HCT116 (cell line): Measurements from ENCODE around the gene BPIFA1.

Experiments
- CTCF ChIP-seq, 3 experiments: fragments of 200-600 bp in 1 of 3; sonication (generic) in 1 of 3; IDR thresholded peaks in 2 of 3; conservative IDR thresholded peaks in 1 of 3; 2 replicates each; pipeline ENCODE4 v1.5.1; 2012 to 2017; ENCODE audit warnings: low read depth in 2 of 3, low read length in 2 of 3, antibody characterized with exemption in 1 of 3, borderline replicate concordance in 1 of 3, control low read depth in 1 of 3, mild to moderate bottlenecking in 1 of 3, mixed read lengths in 1 of 3, mixed run types in 1 of 3, moderate library complexity in 1 of 3; ENCODE audit not compliant: insufficient read depth in 1 of 3
- EZH2 ChIP-seq: fragments of 200-600 bp; sonication (generic); IDR thresholded peaks from 2 replicates; pipeline ENCODE4 v1.6.1; 2017; ENCODE audit warnings: antibody characterized with exemption, mixed run types
- EZH2phosphoT487 ChIP-seq: fragments of 200-600 bp; IDR thresholded peaks from 2 replicates; pipeline ENCODE4 v1.6.1; 2018; ENCODE audit warnings: antibody characterized with exemption, borderline replicate concordance
- JUND ChIP-seq: IDR thresholded peaks from 2 replicates; pipeline ENCODE4 v1.6.1; 2012
- POLR2A ChIP-seq: IDR thresholded peaks from 2 replicates; pipeline ENCODE4 v1.7.0; 2011; ENCODE audit warnings: borderline replicate concordance; ENCODE audit not compliant: insufficient read depth, insufficient read length; ENCODE audit errors: extremely low read depth
- POLR2AphosphoS5 ChIP-seq: IDR thresholded peaks from 2 replicates; pipeline ENCODE4 v1.6.1; 2011; ENCODE audit warnings: mild to moderate bottlenecking, low read depth, low read length, moderate library complexity
- RAD21 ChIP-seq: IDR thresholded peaks from 2 replicates; pipeline ENCODE4 v1.6.1; 2012; ENCODE audit warnings: low read depth, mild to moderate bottlenecking
- REST ChIP-seq: IDR thresholded peaks from 2 replicates; pipeline ENCODE4 v1.6.1; 2012; ENCODE audit warnings: low read depth
- SIN3A ChIP-seq: IDR thresholded peaks from 2 replicates; pipeline ENCODE4 v1.6.1; 2012; ENCODE audit warnings: low read depth
- SP1 ChIP-seq: IDR thresholded peaks from 2 replicates; pipeline ENCODE4 v1.6.1; 2012; ENCODE audit warnings: low read depth
- TCF7L2 ChIP-seq: IDR thresholded peaks from 2 replicates; pipeline ENCODE4 v1.7.0; 2011; ENCODE audit warnings: borderline replicate concordance, inconsistent platforms; ENCODE audit not compliant: insufficient read depth, insufficient read length; ENCODE audit errors: extremely low read depth
- YY1 ChIP-seq: IDR thresholded peaks from 2 replicates; pipeline ENCODE4 v1.6.1; 2011; ENCODE audit warnings: low read length, low read depth, moderate library complexity, mild to moderate bottlenecking; ENCODE audit not compliant: insufficient replicate concordance; ENCODE audit errors: extremely low read depth

- TF ChIP-seq POLR2A (no peak), CTCF (IDR thresholded peaks at IDR 0.05 in 2 of 3, conservative IDR thresholded peaks at IDR 0.05 in 1 of 3; ENCODE audit: borderline replicate concordance in 1 of 3, insufficient read depth in 1 of 3, low read depth in 2 of 3, low read length in 2 of 3) (peak; percentile 79 to 100 (median 100); a peak in 5 of 6 replicates), YY1 (no peak), EZH2phosphoT487 (no peak), SP1 (no peak), TCF7L2 (no peak), RAD21 (peak; percentile 74), EZH2 (no peak), REST (no peak), POLR2AphosphoS5 (no peak), JUND (no peak), SIN3A (no peak)
Measured at GRCh38 chr20:33291830-33292355, 56.1 kb downstream of the BPIFA1 start.
